A204.1 (cell line): Measurements from ENCODE around the gene LTF.

ENCODE experiments used
- FAIRE-seq: peaks from 2 replicates; lab custom pipeline; 2012; peaks lifted over from hg19 to GRCh38; lab: Jason Lieb, UNC

The LTF gene

GRCh38 chr3:46468753-46469600, 4.3 kb upstream of the LTF start:
- FAIRE-seq, result no peak

- no peak for FAIRE-seq
Measured at GRCh38 chr3:46467562-46467961, 2.9 kb upstream of the LTF start.

- FAIRE-seq, result no peak
Measured at GRCh38 chr3:46466871-46467403, 2.2 kb upstream of the LTF start.

- FAIRE-seq, result no peak
Measured at GRCh38 chr3:46466273-46466672, 1.6 kb upstream of the LTF start.

- FAIRE-seq, result no peak
Measured at GRCh38 chr3:46465196-46465520, 453 bp upstream of the LTF start.

- FAIRE-seq, result no peak
Measured at GRCh38 chr3:46463868-46464241, 850 bp downstream of the LTF start.

- no peak for FAIRE-seq
Measured at GRCh38 chr3:46463120-46463867, 1.4 kb downstream of the LTF start.

GRCh38 chr3:46462511-46462910, 2.2 kb downstream of the LTF start:
- no peak for FAIRE-seq

- FAIRE-seq, result no peak
Measured at GRCh38 chr3:46462111-46462510, 2.6 kb downstream of the LTF start.

- no peak for FAIRE-seq
Measured at GRCh38 chr3:46460051-46460450, 4.7 kb downstream of the LTF start.

- FAIRE-seq, result no peak
Measured at GRCh38 chr3:46456118-46456517, 8.6 kb downstream of the LTF start.

- FAIRE-seq, result no peak
Measured at GRCh38 chr3:46455231-46456115, 9.2 kb downstream of the LTF start.

GRCh38 chr3:46454606-46455005, 10.1 kb downstream of the LTF start:
- FAIRE-seq, result no peak

GRCh38 chr3:46454209-46454595, 10.5 kb downstream of the LTF start:
- FAIRE-seq, result no peak

- FAIRE-seq, result no peak
Measured at GRCh38 chr3:46453526-46454208, 11.0 kb downstream of the LTF start.

GRCh38 chr3:46449755-46450552, 14.8 kb downstream of the LTF start:
- no peak for FAIRE-seq

GRCh38 chr3:46448721-46449120, 16.0 kb downstream of the LTF start:
- no peak for FAIRE-seq

- no peak for FAIRE-seq
Measured at GRCh38 chr3:46447228-46447985, 17.3 kb downstream of the LTF start.

GRCh38 chr3:46442576-46443530, 21.9 kb downstream of the LTF start:
- no peak for FAIRE-seq
